NCI-H82 treated with DMSO at 0.1 percent for 48 hours (cell line): ENCODE results near the gene MAD1L1.
A peak's percentile ranks its signal among the peaks of the same experiment; 100 is the strongest.

Source experiments
- DNase-seq: peaks from one replicate; lab custom pipeline; 2025; ENCODE audit not compliant: unreplicated experiment; lab: John Stamatoyannopoulos, UW

The MAD1L1 gene

DNA sequence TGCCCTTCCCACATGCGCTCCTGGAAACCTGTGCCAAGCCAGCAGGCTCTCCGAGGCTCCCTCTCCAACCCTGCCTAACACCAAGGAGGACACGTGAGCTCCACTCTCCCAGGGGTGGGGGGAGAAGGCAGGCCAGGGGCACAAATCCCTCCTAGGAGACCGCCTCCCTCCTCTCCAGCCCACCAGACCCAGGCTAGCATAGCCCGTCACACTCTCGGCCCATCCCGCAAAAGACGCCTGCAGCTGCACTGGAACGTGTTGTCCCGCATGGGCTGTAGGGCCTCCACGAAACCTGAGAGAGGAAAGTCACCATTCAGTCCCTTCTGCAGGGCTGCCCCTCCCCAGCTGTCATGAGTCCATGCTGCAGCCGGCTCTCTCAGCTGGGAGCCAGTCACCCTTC, 126.3 kb downstream of the MAD1L1 start:
- DNase-seq: no peak

DNA sequence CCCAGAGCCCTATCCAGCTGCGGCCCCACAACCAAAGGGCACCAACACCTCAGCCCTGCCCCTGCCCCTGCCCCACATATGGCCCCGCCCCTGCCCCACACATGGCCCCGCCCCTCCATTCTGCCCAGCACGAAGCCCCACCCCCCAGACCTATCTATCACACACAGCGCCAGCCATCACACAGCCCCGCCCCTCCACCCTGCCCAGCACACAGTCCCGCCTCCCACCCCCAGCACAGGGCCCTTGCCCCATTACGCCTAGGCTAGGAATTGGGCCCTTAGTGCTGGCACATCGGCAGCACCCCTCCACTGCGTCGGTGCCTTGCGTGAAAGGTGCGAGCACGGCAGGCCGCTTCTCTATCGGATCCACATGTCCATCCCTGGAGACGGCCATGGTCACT, 126.8 kb downstream of the MAD1L1 start:
- peak; percentile 4 for DNase-seq

DNA sequence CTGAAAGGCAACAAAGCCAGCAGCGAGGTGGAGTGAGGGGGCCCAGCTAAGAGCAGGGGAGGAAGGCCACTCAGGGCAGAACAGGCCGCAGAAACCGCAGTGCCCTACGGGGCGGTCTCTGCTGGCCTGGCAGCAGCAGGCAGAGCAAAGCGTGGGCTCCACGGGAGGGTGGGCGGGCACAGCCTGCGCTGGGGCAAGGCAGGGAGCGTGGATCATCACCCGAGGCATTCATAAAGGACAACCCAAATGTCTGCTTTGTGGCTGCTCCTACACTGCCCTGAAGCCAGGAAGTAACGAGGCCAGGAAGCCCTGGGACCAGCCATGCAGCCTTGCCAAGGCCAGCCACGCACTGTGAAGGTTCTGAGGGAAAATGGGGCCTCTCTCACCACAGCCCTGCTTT, 127.5 kb downstream of the MAD1L1 start:
- DNase-seq: no peak

DNA sequence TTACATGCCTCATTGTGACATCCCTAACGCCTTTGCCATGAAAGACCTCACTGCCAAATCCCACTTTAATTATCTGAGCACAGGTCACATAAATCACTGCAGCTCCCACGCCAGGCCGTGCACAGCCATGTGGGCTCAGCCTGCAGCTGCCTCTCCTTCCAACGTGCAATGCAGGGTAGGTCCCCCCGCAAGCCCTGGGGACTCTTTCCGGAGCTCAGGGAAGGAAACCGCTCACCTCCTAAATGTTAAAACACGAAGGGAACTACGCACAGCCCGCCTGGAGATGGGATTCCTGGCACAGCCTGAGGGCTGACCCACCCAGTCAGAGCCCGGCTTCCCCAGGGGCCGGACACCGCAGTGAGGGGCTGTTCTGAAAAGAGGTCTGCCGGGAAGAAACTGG, 128.0 kb downstream of the MAD1L1 start:
- DNase-seq: peak; percentile 19

DNA sequence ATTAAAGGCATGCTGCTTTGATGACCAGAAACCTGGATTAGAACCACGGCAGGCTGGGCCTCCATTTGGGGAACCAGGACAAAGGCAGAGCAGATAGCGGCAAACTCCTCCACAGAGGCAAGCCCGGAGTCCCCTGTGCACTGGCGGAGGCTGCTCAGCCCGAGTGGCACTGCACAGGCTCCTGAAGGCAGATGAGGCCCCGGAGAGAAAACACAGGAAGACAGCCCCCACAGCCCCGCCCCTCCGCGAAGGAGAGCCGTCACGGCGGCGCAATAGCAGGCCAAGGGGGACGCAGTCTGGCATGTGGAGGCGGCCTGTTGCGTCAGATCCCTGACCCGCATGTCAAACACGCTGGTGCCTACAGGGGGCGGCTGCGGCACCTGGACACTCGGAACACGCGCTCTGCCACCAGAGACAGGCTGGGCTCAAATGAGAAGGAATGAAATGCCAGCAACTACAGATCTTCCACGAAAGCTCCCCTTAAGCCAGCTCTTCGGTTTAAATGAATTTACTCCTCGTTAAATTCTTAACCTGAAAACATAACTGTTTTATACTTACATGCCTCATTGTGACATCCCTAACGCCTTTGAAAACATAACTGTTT, 128.5 kb downstream of the MAD1L1 start:
- peak; percentile 76 for DNase-seq

DNA sequence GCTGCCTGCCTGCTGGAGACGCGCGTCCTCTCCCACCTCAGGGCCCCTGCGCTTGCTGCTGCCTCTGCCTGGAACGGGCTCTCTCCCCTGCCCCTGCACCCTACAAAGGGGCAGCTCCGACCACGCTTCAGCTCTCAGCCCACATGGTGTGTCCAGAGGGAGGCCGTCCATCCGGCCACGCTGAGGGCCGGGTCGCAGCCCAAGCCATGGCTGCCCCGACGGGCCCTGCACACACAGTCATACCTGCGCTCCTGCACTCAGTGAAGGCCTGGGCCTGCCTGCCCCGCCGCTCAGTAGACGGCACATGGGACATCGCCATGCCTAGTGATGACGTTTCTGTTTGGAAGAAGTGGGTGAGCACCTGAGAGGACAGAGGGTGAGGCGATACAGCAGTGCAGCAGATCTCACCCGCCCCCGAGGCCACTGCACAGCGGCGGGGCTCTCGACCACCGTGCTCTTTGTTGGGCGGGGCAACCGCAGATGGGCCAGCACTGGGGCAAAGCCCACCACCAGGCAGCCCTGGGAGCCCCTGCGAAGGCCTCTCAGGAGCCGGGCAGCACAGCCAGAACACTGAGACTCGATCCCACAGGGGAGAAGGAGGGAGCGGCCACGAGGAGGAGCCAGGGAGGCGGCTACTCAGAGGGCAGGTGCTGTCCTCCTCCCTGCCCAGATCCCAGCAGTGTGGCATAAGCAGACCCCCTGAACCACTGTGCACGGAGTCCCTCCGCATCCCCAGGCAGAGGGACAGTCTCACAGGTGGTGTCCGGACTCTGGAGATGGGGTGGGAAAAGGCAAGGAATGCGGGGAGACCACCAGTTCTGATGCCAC, 129.5 kb downstream of the MAD1L1 start:
- no peak for DNase-seq

DNA sequence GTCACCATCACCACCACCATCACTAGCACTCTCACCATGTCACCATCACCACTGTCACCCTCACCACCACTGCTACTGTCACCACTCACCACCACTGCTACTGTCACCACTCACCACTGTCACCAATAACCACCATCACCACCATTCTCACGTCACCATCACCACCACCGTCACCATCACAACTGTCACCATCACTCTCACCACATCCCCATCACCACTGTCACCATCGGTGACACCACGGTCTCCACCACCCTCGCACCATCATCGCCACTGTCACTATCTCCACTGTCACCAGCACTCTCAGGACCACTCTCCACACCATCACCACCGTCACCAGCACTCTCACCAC, 130.4 kb downstream of the MAD1L1 start:
- DNase-seq: no peak

- DNase-seq: no peak
Measured at GRCh38 chr7:2101630-2102374, 130.9 kb downstream of the MAD1L1 start.

DNA sequence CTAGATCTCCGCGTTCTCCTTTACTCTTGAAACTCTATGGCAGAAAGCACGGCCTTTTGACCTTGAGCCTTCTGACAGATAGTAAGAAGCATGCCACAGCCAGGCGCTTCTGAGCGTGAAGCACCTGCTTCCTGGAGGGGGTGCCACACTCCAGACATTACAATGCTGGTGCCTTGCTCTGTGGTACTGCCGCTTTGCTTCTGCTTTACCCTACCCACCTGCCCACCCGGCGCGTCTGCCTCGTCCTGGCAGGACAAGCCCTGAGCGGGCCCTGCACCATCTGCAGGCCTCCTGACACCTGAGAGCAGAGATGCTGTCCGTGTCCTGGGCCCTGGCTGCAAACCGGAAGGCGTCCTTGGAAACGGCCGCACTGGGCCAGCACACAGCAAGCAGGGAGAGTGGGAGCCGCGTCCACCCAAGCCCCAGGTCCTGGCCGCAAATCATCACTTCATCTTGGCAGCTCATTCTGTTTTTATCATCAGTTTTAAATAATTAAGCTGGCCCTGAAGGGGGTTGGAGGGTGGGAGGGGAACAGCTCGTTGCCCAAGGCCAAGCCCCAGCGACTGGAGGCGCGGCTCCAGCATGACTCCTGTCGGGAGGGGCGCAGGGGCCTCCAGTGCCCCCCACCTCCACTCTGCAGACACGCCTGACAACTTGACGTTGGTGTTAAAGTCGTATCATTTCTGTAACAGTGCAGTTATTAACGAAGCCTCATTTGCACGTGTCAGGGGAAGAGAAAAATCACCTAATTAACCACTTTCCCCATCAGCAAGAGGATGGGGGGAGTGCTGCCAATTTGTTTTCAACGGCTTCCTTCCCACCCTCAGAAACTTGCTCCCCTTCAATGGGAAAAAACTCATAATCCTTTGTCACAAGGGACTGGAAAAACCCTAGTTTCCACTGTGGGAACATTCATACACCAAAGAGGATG, 132.2 kb downstream of the MAD1L1 start:
- no peak for DNase-seq

DNA sequence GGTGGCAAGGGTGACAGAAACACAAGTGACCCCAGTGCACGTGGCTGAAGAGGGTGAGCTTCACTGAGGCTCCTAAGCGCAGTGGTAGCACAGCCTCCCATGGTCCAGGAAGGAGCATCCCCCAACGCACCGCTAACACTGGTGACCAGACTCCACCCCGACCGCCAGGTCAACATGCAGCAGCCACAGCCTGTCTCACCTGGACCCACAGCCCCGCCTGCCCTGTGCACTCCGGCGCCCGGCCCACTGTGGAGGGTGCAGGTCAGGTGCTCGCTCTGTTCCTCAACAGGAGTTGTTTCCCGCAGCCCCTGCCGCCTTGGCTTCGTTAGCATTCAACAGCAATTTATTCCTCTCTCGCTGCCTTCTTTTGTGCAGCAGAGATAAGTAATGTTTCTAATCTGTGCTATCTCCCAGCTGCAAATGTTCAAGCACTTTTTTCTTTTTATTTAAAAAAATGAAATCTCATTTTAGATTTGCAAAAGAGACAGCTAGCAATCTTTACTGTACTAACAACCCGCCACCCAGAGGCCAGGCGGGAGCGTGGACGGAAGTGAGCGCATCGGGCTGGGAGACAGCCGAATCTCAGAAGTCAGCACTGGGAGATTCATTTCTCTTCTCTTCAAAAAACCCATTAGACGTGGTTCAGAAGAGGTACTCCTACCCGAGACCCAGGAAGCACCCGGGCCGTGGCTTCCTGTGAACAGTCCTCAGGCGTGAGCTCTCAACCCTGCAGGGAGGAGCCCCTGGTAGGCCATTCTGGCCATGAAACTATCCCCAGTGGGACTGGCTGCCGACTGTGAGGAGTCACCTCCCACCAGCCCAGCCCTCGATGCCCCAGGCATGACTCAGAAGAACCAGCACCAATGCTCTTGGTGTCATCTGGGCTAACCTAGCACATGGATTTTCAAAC, 133.4 kb downstream of the MAD1L1 start:
- no peak for DNase-seq

GRCh38 chr7:2098496-2098895, 134.2 kb downstream of the MAD1L1 start:
- DNase-seq: no peak

DNA sequence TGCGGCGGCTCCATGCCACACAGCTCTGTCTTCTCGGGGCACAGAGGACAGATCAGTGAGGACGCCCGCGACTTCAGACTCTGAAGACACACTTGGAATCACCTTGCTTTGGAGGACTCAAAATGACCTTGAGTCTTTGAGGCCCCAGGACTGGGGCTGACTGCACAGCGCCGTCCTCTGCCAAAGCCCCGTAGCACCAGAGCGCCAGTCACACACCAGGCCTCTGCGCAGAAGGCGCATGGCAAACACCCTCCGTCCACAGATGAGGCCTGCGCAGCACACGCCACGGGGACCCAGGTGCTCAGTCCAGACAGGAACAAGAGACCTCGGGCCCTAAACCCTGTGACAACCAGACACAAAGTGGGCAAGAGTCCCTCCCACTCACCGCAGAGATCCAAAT, 134.7 kb downstream of the MAD1L1 start:
- no peak for DNase-seq

GRCh38 chr7:2097492-2097891, 135.3 kb downstream of the MAD1L1 start:
- no peak for DNase-seq

GRCh38 chr7:2096692-2097387, 135.9 kb downstream of the MAD1L1 start:
- DNase-seq: no peak

DNA sequence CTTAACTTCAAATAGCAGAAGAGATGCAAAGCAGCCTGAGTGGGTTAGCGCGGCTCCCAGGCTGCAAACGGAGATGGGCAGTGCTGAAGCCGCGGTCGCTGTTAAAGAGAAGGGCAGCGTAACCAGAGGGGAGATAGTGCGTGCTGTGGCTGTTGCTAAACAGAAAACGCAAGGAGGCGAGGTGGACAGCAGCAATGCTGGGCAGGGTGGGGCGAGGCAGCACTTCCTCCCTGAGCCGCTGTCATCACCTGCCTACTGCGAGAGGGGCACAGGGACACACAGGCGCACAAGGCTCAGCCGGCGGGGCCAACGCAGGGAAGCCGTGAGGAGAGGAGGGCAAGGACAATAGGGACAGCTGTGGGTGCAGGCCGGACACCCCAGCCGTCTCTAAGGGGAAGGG, 137.3 kb downstream of the MAD1L1 start:
- DNase-seq: no peak

DNA sequence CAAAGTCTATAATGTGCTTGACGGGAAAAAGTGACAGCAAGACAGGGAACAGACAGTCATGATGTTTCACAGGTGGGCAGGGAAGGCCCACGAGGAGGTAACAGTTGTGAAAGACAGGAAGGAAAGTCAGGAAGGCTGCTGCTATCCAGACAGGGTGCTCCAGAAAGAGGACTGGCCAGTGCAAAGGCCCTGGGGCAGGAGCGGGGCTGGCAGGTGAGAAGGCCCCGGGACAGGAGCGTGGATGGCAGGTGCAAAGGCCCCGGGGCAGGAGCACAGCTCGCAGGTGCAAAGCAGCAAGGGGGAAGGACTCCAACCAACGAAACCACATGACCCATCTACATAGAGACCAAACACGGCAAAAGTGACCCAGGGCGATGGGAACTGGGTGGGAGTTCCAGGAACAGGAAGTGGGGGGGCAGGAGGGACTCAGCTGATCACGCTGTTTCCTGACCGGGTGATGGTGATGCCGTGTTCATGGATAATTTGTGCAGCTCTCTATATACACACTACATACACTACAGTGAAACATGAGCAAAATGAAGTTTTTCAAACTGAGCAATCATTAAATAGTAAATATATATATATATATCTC, 138.2 kb downstream of the MAD1L1 start:
- DNase-seq: no peak

- no peak for DNase-seq
Measured at GRCh38 chr7:2093843-2094220, 138.9 kb downstream of the MAD1L1 start.

DNA sequence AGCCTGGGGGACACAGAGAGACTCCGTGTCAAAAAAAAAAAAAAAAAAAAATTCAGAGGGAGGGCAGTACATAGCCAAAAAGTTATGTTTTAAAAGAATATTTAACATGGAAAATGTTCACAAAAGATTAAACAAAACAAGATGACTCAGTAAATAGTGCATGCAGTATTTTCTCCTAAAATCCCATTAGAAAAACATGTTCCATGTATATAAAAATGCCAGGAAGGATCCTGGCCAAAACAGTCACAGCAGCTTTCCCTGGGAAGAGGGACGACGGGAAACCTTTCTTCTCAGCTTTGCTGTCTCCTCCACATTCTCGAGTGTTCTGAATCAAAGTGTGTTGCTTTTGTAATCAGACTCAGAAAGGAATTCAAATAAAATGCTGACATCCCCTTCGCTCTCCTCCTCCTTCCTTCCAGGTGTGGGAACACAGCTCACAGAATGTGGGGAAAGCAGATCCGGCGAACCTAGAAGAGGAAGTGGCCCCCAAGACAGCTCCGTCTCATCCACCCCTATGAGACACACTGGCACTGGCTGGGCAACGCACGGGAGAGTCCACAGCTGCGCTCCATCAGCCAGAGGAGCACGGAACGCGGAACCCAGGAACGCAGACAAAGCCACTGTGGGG, 139.4 kb downstream of the MAD1L1 start:
- DNase-seq: no peak

- DNase-seq: no peak
Measured at GRCh38 chr7:2092279-2092678, 140.5 kb downstream of the MAD1L1 start.
